Measurements from ENCODE around the gene ONECUT2. TPM values are rescaled to one million over a fixed set of nuclear protein-coding genes. Genes with fewer than 3 reads are reported as not detected.

The ONECUT2 gene
- total RNA-seq, 1 donor from 2014 or later: 0.46 TPM

- Histone ChIP-seq H3K4me3 (ENCODE audit: low read depth, low read length) (no peak overlapping the region), H3K27me3 (ENCODE audit: control insufficient read depth, insufficient read depth, low read length) (no peaks in the 10 kb centered on the region), H3K36me3 (ENCODE audit: control insufficient read depth, insufficient read depth, low read length) (no peaks in the 10 kb centered on the region)
- no peak for DNase-seq (ENCODE audit: low read depth)
- no peak for TF ChIP-seq CTCF (IDR thresholded peaks at IDR 0.05; ENCODE audit: insufficient read depth, low read length, poor library complexity, severe bottlenecking)
Observed at GRCh38 chr18:57404345-57404744, 30.8 kb upstream of the ONECUT2 start.

DNA sequence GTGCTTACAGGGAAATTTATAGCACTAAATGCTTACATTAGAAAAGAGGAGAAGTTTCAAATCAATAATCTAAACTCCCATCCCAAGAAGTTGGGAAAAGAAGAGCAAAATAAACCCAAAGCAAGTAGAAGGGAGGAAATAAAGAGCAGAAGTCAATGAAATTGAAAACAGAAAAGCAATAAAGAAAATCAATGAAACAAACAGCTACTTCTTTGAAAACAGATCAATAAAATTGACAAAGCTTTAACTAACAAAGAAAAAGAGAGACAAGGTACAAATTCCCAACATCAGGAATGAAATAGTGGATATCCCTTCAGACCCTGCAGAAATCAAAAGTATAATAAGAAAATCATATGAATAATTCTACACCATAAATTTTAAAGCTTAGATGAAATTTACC lies 25.5 kb upstream of the ONECUT2 start:
- DNase-seq (ENCODE audit: low read depth): no peak
- H3K36me3 ChIP-seq (ENCODE audit: control insufficient read depth, insufficient read depth, low read length): no peaks in the 10 kb centered on the region
- H3K27me3 ChIP-seq (ENCODE audit: control insufficient read depth, insufficient read depth, low read length): no peaks in the 10 kb centered on the region
- H3K4me3 ChIP-seq (ENCODE audit: low read depth, low read length): no peak overlapping the region
- TF ChIP-seq CTCF (IDR thresholded peaks at IDR 0.05; ENCODE audit: insufficient read depth, low read length, poor library complexity, severe bottlenecking): no peak

DNA sequence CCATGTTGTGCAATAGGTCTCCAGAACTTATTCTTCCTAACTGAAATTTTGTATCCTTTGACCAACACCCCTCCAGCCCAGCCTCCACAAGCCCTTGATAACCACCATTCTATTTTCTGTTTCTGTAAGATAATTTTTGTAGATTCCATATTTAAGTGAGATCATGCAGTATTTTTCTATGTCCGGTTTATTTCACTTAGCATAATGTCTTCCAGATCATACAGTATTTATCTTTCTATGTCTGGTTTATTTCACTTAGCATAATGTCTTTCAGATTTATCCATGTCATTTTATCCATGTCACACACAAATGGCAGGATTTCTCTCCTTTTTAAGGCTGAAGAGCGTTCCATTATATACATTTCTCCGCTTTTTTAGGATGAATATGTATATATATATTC lies 24.4 kb upstream of the ONECUT2 start:
- no peaks in the 10 kb centered on the region for H3K27me3 ChIP-seq (ENCODE audit: control insufficient read depth, insufficient read depth, low read length)
- no peaks in the 10 kb centered on the region for H3K36me3 ChIP-seq (ENCODE audit: control insufficient read depth, insufficient read depth, low read length)
- no peak for TF ChIP-seq CTCF (IDR thresholded peaks at IDR 0.05; ENCODE audit: insufficient read depth, low read length, poor library complexity, severe bottlenecking)
- no peak overlapping the region for H3K4me3 ChIP-seq (ENCODE audit: low read depth, low read length)
- no peak for DNase-seq (ENCODE audit: low read depth)

- Histone ChIP-seq H3K36me3 (ENCODE audit: control insufficient read depth, insufficient read depth, low read length) (no peaks in the 10 kb centered on the region), H3K4me3 (ENCODE audit: low read depth, low read length) (no peak overlapping the region), H3K27me3 (ENCODE audit: control insufficient read depth, insufficient read depth, low read length) (no peaks in the 10 kb centered on the region)
- TF ChIP-seq CTCF (IDR thresholded peaks at IDR 0.05; ENCODE audit: insufficient read depth, low read length, poor library complexity, severe bottlenecking): no peak
- DNase-seq (ENCODE audit: low read depth): no peak
Observed at GRCh38 chr18:57416542-57416941, 18.6 kb upstream of the ONECUT2 start.

DNA sequence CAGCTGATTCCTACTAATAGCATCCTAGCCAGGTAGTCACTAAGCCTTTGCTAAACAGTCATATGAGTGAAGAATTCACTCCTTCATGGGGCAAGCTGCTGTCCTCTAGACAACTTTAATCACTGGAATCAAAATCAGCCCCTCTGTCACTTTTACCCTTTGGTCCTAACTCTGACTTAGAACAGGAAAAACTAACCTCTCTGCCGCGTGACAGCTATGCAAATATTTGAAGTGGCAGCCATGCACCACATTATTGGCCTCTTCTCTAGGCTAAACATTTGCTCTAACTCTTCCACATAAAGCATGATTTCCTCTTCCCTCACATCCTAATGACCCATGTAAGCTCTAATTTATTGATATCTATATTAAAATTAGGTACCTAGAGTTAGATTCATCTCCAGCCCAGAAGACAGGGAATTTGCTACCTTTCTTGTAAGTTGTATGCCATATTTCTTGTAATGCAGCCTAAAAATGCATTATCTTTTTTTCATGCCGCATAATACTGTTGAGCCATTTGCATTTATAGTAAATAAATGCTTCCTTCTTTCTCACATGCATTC lies 12.8 kb upstream of the ONECUT2 start:
- no peak overlapping the region for H3K4me3 ChIP-seq (ENCODE audit: low read depth, low read length)
- no peak for DNase-seq (ENCODE audit: low read depth)
- no peak for TF ChIP-seq CTCF (IDR thresholded peaks at IDR 0.05; ENCODE audit: insufficient read depth, low read length, poor library complexity, severe bottlenecking)

DNA sequence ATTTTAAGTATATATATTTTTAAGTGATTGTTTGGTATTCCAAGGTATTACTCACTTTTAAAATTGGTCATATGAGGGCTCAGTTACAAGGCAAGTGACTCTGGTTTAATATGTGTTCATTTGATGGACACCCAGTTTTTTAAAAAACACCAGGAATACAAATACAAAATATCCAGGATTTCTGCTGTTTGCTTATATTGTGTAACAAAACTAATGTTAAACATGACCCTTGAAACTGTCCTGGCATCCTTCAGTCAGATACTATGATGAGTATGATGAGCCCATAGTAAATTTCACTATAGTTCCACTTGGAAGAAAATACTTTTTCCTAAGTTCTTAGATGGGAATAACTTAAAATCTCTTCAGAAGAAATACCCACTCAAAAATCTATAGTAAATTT lies 11.4 kb upstream of the ONECUT2 start:
- no peak for TF ChIP-seq CTCF (IDR thresholded peaks at IDR 0.05; ENCODE audit: insufficient read depth, low read length, poor library complexity, severe bottlenecking)
- H3K27me3 ChIP-seq (ENCODE audit: control insufficient read depth, insufficient read depth, low read length): peaks cover 20% of the 10 kb centered on the region

More for the DNA sequence above, 12.8 kb upstream of the ONECUT2 start:
- peaks cover 6% of the 10 kb centered on the region for H3K27me3 ChIP-seq (ENCODE audit: control insufficient read depth, insufficient read depth, low read length)
- H3K36me3 ChIP-seq (ENCODE audit: control insufficient read depth, insufficient read depth, low read length): no peaks in the 10 kb centered on the region

More for the DNA sequence above, 11.4 kb upstream of the ONECUT2 start:
- H3K4me3 ChIP-seq (ENCODE audit: low read depth, low read length): no peak overlapping the region
- DNase-seq (ENCODE audit: low read depth): no peak
- no peaks in the 10 kb centered on the region for H3K36me3 ChIP-seq (ENCODE audit: control insufficient read depth, insufficient read depth, low read length)
